Inflammatory macrophage (primary cell): ENCODE measurements around the gene LRP3.
A peak's percentile ranks its signal among the peaks of the same experiment; 100 is the strongest.
"Not testable (repeated sequence)": the region's sequence is repeated elsewhere in the genome, so short reads cannot be mapped to it uniquely, and the experiment has no call there.

Experiments used
- DNase-seq, 2 donors: peaks; one replicate each; pipeline ENCODE4 v3.0.0-alpha.2; 2020 to 2022

LRP3 gene

DNA sequence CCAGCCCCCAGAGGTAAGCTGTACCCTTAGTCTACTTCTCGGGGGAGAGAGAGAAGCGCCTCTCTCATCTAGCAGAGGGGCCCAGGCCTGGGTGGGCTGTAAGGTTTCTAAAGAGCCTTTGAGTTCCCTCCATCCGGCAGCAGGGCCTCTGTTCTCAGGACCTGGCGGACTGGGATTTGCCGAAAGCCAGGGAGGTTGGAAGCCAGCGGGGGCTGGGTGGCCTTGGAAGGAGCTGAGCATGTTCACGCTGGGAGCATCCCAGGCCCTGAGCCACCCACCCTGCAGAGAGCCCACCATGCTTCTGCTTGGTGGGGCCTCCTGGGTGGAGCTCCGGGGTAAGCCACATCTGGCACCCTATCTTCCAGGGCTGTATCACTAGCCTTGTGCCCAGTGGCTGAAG lies 23.8 kb downstream of the LRP3 start:
- DNase-seq = no peak

DNA sequence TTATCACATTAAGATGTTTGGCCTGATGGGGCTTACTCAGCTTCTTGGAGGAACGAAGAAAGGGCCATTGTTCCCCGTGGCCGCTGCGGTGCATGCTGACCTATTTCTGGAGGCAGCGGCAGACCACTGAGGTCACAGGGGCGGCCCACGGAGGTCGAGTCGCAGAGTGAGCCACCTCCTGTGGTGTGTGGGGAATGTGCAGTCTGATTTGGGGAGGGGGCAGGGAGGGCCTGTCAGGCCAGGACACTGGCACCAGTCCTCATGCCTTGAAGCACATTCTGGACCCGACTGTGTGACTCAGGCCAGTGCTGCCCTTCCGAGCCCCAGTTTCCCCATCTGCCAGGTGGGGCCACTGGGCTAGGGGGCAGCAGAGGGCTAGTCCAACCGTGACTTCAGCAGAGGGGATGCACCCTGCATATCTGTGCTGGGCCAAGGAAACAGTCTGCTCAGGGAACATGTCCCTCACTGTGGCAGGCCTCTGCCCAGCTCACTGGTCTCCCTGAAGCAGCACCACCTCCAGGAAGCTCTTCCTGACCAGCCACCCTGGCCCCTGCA lies 25.2 kb downstream of the LRP3 start:
- DNase-seq = no peak

DNA sequence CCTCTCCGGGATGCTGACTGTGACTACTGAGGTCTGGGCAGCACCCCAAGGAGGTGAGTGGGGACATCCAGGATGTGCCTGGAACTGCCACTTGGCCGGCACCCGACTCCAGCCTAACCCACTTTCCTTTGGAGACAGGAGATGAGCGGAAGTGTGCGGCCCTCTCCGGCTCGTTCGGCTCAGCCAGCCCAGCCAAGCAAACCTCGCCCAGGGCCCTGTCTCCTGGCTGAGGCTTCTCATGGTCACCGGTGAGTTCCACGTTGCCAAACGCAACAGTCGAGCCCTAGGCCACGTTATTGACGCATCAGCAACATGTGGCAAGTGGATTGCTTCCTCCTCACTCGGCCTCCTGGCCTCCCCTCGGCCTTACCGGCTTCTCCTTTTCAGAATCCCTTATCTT lies 26.0 kb downstream of the LRP3 start:
- no peak for DNase-seq

DNA sequence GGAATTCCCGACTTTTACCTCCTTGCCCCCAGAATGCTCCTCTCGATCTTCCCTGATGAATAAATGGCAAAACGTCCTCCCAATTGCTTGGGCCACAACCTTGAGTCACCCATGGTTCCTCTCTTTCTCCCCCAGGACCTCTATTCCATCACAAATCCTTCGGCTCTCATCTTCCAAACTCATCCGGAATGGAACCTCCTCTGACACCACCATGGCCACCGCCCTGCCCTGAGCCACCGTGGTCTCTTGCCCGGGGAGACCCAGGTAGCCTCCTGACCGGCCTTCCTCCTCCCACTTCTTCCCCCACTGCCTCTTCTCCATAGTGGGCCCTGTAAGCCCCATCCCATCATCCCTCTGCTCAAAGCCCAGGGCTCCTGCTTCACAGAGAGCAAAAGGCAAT lies 26.6 kb downstream of the LRP3 start:
- DNase-seq = no peak

DNA sequence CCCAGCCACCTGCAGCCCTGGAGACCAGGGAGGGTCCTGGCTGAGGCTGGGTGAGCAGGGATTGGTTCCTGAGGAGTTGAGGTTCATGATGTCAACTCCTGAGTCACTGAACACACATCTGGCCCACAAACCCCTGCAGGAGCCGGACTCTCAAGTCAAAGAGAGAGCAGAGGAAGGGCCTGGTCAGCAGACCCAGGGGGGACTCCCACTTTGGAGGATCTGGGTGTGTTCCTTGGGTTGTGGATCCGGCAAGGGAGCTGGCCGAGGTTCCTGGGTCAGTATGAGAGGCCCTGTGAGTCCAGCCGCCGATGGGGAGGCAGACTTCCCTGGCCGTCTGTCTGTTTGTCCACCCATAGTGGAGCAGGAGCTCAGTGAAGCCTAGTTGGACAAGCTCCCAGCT lies 27.5 kb downstream of the LRP3 start:
- no peak for DNase-seq

DNA sequence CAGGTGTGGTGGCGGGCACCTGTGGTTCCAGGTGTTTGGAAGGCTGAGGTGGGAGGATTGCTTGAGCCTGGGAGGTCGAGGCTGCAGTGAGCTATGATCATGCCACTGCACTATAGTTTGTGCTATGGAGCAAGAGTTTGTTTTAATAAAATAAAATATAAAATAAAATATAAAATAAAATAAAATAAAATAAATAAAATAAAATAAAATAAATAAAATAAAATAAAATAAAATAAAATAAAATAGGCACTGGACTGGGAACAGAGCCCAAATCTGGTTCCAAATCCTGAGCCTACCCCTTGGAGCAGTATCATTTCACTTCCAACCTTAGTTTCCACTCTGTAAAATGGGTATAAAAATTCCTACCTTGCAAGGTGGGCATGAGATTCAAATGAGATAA lies 28.1 kb downstream of the LRP3 start:
- not testable (repeated sequence) for DNase-seq

DNA sequence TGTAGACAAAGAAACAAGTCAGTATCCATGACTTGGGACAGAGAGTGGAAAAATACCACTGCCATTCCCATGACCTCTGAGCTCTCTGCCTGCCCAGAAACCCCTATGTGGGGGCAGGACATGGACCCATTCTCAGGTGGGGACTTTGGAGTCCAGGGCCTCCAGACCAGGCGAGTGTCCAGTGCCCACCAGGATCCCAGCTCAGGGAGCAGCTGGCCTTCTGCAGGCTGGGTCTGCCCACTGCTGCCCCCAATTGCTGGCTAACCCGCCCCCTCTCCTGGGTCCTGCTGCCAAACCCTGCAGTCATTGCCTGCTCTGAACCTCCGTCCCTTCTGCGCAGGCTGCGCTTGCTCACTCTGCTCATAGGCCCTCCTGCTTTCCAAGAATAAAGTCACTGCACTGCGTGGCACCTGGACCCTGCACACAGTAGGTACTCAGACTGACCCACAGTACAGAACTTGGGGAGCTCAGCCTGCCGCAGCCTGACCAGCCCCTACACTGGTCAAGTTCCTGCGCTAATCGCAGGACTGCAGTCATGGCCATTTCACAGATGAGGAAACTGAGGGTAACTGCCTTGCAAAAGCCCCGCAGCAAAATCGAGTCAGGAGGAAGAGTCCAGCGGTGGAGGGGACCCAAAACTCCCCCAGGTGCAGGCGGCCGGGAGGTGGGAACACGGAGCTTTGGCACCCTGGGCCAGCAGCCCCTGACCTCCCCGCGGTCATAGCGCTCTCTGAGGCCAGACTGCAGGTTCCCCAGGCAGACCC lies 30.7 kb downstream of the LRP3 start:
- DNase-seq = no peak

DNA sequence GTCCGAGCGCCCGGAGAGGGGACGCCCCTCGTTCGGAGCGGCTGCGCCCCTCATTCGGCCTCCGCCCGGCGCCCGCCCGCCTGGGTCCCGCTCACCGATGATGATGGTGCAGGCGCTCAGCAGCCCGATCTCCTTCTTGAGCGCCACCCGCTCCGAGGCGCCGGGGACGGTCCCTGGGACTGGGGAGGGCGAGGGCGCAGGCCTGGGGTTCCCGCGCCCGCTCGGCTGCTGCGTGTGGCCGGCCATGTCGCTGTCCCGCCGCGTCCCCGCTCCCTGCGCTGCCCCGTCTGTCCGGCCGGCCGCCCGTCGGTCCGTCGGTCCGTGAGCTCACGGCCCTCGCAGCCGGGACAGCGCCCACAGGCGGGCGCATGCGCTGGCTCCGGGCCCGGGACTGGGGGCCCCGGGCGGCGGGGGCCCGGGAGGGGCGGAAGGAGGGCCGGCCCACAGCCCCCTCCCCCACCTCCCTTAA lies 31.4 kb downstream of the LRP3 start, which contains the start of gene SLC7A10:
TSS of gene SLC7A10 (minus strand) at position 393 of the 469 bp plus-strand sequence. CDS start at position 246, 147 bp downstream.
- DNase-seq = no peak

DNA sequence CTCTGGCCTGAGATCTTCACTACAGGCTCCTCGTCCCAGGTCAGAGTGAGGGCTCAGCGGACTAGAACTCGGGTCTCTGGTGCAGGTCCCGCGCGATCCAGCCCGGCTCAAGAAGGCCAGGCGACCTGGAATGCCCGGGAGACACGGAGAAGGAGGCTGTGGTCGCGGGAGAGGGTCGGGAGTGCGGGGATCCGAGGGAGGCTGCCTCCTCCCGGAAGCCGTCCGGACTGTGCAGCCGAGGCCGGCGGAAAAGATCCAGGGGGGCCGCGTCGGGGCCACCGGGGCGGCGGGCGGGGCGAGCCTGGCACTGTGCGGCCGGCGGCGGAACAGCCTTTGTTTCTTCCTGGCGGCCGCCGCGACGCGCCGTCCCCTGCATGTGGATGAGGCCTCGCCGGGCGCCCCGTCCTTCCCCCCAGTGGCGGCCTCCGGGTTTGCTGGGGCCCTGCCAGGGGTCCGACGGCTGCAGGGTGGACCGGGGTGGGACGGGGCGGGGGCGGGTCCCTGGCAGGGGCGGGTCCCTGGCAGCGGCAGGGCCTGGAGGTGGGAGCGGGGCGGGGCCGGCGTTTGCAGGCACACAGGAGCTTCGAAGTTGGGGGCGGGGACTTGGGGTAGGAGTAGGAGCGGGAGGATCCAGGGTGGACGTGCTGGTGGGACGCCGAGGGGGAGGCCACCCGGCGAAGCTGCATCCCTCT lies 32.6 kb downstream of the LRP3 start:
- DNase-seq = peak in 1 of 2 donors; percentile 30

DNA sequence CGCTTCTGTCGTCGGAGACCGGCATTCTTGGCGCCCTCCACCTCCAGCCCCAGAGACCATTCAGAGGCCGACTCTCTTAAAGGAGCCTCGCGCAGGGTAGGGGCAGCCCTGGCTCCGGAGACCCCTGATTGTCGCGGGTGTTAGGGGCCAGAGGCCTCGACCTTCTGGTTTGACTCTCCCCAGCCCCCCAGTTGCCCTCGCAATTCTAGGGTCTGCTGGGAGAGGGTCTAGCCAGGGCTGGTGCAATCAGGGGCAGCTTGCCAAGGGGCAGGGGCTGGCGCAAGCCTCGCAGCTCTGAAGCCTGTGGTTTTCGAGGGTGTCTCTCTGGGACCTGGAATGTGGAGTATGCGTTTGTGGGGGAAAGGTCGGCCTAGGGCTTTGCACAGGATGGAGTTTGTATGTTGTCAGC lies 33.1 kb downstream of the LRP3 start:
- no peak for DNase-seq

DNA sequence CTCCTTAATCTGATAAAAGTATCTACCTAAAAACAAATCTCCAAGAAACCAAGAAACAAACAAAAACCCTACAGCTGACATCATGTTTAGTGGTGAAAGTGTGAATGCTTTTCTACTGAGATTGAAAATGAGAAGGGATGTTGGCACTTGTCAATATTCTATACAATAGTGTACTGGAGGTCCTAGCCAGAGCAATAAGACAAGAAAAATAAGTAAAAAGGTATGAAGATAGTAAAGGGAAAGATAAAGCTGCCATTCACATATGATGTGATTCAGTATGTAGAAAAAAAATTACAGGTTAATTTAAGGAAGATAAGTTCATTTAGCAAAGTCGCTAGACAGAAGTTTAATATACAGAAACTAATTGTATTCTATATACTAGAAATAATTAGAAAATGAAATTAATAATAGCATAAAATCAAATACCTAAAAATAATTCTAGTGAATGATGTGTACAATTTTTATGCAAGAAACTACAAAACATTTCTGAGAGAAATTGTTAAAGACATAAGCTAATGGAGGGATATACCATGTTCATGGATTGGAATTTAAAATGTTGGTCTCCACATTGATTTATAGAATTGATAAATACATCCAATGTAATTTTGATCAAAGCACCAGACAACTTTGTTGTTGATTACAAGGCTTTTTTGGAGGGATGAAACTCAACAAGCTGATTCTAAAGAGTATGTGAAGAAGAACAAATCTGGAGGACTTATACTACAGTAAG lies 33.9 kb downstream of the LRP3 start:
- no peak for DNase-seq

DNA sequence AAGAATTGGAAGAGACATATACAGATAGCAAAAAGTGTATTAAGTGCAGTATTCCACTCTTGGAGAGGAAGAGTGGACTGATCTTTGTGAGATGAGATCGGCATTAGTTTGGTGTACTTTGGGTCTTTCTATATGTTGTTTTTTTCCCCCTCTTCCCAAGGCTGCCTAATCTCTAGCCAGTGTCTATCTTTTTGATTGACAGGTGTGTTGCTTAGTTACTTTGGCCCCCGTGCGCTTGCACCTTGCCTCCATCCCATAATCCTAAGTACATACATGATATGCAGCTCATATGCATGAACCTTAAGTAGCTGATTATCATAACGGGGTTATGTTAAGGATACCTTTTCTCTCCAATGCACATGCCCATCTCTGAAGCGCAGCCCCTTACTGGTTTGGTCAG lies 35.8 kb downstream of the LRP3 start:
- DNase-seq = no peak

DNA sequence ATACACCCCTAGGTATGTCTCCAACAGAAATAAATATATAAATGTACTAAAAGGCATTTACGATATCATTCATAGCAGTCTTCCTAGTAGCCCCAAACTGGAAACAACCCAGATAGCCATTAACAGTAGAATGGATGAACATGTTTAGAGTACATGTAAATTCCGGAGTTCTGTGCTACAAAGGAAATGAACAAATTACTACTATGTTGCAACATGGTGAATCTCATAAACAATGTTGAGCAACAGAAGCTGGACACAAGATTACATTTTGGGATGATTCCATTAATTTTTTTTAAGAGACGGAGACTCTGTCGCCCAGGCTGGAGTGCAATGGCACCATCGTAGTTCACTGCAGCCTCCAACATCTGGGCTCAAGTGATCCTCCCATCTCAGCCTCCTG lies 37.4 kb downstream of the LRP3 start:
- peak; percentile 37 to 64 for DNase-seq

DNA sequence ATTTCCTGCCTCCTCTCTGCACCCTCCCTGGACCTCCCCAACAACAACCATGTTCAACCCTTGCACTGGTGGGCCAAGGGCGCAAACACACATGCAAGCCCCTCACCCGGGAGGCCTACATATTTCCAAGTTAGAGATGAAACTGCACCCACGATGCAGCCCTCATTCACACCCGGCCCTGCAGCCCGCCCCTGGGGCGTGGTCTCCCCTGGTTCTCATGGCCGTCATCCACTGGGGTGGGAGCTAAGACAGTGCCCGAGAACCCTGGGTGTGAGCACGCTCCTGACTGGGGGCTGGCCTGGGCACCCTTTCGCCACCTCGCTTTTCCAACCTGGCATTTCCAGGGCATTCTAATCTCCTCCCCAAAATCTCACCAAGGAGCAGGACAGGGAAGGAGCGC lies 38.5 kb downstream of the LRP3 start:
- DNase-seq = no peak

DNA sequence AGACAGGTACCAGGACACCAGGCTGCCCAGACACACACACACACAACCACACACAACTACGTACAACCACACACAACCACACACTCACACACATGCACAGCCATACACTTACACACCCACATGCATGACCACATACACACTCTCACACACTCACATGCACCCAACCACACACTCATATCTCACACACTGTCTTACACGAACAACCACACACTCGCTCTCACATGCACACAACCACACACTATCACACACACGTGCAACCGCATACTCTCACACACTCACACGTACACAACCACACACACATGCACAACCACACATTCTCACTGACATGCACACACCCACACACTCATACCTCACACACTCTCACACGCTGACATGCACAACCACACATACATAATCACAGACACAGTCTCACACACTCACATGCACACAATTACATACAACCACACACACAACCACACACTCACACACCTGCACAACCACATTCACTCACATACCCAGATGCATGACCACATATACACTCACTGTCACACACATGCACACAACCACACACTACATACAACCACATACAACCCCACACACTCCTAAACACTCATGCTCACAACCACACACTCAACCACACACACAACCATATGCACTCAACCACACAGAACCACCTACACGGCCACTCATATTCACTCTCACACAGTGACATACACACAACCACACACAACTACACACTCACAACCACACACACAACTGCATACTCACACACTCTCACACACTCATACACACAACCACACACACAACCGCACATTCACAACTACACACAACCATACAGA lies 39.1 kb downstream of the LRP3 start:
- DNase-seq = no peak

DNA sequence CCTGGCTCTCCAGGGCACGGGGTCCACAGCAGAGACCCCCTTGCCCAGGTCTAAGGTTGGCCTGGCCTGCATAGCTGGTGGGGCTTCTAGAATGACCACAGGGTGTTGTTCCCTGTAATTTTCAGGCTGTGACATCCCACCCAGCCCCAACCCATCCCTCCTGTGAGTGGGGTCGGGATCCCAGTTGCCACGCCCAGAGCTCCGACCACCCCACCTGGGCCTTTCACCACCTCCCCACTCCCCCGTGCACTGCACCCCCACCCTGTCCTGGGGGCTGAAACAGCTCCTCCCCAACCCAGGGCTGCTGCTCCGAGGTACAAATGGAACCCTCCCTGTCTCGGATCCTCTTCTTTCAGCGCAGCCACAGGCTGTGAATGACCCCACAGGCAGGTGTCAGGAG lies 40.0 kb downstream of the LRP3 start:
- no peak for DNase-seq

DNA sequence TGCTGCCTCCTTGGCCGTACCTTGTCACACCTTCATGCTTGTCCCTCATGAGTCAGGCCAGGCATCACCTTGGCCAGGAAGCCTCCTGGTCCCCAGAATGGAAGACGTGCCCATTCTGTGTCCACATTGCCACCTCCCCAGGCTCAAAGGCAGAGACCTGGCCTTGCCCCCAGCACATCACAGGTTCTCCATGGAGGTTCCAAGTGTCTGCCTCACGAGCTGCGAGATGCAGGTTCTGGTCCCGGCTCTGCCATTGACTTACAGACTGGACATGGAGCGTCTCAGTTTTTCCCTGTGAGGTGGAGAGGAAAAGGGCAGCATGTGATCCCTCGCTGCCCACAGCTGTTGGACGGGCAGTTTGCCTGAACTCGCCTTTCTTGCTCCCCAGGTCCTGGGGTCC lies 40.6 kb downstream of the LRP3 start:
- DNase-seq = no peak

DNA sequence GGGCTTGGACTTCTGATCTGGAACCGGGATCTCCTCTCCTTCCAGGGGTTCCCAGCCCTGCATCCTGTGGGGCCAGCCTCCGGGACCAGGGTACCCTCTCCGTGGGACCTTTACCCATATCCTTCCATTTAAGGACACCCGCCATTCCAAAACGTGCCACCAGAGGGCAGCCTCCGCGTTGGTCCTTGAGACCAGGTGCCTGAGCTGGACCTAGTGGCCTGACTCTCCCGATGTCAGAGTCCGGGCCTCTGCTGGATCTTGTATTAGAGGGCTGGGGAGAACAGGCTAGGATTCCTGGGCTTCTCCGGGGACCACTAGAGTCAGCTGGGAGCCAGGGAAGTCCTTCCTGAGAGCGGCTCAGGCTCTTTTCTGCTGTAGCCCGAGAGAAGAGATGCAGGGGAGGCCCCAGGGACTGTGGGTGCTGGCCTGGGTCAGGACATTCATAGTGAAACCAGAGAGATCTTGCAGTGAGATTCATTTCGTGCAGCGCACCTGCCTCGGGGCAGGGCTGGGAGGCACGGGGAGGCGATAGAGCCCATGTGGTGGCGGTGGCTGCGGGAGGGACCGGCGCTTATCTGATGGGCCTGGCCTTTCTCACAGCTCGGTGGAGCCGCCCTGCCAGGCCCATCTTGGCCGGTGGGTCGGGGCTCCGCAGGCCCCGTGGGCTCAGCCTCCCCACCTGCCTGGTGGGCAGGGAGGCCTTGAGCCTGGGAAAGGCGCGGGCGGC lies 41.3 kb downstream of the LRP3 start:
- DNase-seq = peak; percentile 85 to 86

DNA sequence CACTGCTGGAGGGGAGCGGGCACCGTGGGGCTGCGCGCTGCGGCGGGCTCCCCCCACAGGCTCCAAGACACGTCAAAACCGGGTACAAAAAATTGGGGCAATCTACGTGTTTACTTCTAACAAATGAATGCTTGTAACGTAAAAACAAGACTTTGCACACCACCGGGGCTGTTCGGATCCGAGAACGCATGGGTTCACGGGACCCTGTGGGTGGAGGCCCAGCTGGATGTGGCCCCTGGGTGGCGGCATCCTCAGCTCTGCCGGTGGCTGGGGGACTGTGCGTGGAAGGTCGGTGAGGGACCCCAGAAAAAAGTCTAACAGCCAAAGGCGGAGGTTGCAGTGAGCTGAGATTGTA lies 41.8 kb downstream of the LRP3 start:
- DNase-seq = no peak

DNA sequence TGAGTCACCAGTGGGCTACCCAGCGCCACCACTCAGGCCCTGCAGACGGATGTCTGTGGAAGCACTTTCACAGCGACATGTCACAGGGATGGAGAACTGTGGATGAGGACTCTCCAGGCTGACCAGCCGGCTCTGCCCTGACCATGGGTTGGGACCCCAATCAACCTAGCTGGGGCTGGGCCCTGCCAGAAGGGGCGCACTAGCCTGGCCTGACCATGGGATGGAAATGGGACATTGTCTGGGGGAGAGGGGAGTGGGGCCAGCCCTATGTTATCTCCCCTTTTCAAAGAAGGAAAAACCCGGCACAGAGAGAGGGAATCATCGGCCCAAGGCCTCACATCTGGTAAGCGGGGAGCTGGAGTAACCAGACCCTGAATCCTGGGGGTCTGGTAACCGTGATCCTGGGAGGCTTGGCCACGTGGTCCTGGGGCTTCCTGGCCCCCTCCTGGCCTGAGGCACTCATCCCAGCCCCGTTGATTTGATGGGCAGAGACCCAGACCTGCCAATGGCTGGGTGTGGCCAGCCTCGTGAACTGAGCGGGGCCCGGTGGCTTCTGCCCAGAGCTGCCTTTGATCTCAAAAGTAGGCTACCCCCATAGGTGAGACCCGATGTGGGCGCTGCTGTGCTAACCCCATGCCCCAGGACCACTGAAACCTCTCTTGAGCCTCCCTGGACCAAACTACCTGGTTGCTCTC lies 42.7 kb downstream of the LRP3 start:
- DNase-seq = no peak
